GM06990 (cell line): ENCODE measurements around the gene VAMP8.
A peak's percentile ranks its signal among the peaks of the same experiment; 100 is the strongest.

Experiments
- DNase-seq: peaks from one replicate; pipeline ENCODE4 v3.0.0-alpha.2; 2011; ENCODE audit not compliant: insufficient read length; ENCODE audit errors: extremely low read depth
- H3K27me3 ChIP-seq: replicated peaks from 2 replicates; pipeline ENCODE4 v1.6.0; 2011; ENCODE audit warnings: low read length; ENCODE audit not compliant: control insufficient read depth, insufficient read depth
- H3K36me3 ChIP-seq: 2 replicates; pipeline ENCODE4 v1.5.1; 2011; ENCODE audit warnings: low read length; ENCODE audit not compliant: control insufficient read depth, insufficient read depth
- H3K4me3 ChIP-seq: replicated peaks from 2 replicates; pipeline ENCODE4 v1.5.1; 2011; ENCODE audit warnings: low read depth, mild to moderate bottlenecking, control low read depth, low read length
- CTCF ChIP-seq: IDR thresholded peaks from 2 replicates; pipeline ENCODE4 v1.5.1; 2011; ENCODE audit warnings: low read length, control low read depth, mild to moderate bottlenecking, inconsistent platforms; ENCODE audit not compliant: insufficient read depth, poor library complexity, severe bottlenecking

VAMP8 gene

DNA sequence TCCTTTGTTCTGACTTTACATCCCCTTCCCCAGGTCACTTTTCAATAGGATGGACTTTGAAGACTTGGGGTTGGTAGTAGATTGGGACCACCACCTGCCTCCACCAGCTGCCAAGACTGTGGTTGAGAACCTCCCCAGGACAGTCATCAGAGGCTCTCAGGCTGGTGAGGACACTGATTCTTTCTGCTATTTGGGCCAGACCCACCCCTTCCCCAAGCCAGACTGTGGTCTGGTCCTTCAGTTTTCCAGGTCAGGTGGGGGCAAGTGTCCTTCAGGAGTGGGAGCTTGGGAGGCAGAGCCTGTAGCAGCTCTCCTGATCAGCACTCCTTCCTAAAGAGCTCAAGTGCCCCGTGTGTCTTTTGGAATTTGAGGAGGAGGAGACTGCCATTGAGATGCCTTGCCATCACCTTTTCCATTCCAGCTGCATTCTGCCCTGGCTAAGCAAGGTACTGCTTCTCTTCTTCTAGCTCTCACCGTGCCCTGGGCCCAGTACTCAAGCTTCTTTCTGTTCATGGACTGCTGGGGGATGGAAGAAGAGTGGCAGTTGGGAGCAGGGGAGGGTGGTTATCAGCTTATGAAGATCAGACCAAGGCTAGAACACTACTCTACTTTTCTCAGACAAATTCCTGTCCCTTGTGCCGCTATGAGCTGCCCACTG lies 19.2 kb downstream of the VAMP8 start:
- H3K36me3 ChIP-seq, result peaks cover 8% of the 10 kb centered on the region
- peak overlapping the region; percentile 97 for H3K4me3 ChIP-seq
- no peak for TF ChIP-seq CTCF
- H3K27me3 ChIP-seq, result no peaks in the 10 kb centered on the region
- no peak for DNase-seq

- no peak for TF ChIP-seq CTCF
- Histone ChIP-seq H3K27me3 (no peaks in the 10 kb centered on the region), H3K36me3 (peaks cover 8% of the 10 kb centered on the region), H3K4me3 (no peak overlapping the region)
- no peak for DNase-seq
Observed at GRCh38 chr2:85597241-85597640, 19.9 kb downstream of the VAMP8 start.

DNA sequence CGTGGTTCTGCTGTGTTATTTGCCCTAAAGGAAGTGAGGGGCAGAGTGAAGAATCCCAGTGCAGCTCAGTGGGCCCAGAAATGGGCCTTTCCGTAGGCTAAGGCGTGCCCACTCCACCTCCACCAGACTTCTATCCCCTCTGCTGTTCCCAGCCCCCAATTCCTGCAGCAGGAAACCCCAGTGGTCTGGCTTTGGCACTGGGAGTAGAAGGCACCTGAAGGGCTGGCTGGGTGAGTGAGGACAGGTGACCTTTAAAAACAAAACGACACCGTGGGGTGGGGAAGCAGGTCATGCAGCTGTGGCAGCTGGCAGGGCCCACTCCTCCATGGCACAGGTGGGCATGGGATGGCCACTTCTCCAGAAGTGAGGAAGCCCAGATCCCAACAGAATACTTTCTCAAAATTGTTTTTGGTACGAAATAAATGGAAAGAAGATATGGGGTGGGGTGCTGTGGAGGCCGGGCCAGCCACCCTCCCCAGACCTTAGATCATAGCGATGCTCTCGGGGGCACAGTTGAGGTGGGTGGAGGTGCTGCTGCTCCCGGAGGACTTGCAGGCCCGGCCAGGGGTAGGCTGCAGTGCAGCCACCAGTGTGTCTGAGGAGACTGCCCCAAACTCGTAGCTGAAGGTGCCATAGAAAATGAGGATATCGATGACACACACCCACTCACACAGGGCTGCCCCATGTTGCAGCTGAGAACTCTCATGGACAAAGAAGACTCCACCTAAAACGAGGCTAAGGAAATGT lies 21.4 kb downstream of the VAMP8 start:
- no peaks in the 10 kb centered on the region for H3K27me3 ChIP-seq
- H3K4me3 ChIP-seq, result no peak overlapping the region
- DNase-seq, result no peak
- H3K36me3 ChIP-seq, result peaks cover 8% of the 10 kb centered on the region
- no peak for TF ChIP-seq CTCF

DNA sequence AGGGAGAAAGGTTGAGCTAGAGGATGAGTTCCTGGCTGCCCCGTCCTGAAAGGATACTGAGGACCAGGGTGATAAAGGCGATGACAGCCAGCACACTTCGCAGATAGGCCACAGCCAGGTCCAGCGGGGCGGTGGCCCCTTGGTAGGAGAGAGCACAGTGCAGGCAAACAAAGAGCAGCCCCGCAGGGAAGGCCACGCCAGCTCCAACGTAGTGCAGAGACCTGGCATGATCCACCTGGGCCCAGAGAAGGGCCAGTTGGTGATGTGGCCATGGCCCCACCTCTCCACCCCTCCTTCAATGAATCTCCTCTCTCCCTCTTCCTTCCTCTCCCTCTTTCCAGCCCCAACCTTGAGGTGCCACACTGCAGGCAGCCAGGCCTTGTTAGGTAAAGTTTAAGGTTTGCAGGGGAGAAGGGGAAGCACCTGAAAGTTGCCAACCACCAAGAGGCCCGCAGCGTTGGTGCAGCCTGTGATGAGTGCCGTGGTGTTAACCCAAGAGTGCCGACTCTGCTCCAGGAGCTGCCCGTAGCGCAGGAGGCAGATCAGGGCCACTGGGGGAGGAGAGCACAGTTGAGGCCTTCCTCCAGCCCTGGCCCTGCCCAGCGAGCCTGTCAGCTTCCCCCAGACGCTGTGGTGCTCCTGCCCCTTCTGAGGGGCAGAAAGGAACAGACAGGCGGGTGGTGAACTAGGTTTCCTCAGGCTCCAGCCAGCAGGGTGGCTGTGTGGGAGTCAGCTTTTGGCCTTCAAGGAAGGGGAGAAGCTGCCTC lies 22.3 kb downstream of the VAMP8 start:
- Histone ChIP-seq H3K4me3 (no peak overlapping the region), H3K36me3 (peaks cover 8% of the 10 kb centered on the region), H3K27me3 (no peaks in the 10 kb centered on the region)
- no peak for TF ChIP-seq CTCF
- DNase-seq, result no peak

- Histone ChIP-seq H3K4me3 (no peak overlapping the region), H3K36me3 (peaks cover 8% of the 10 kb centered on the region), H3K27me3 (no peaks in the 10 kb centered on the region)
- no peak for DNase-seq
- TF ChIP-seq CTCF, result no peak
Observed at GRCh38 chr2:85600235-85600575, 22.8 kb downstream of the VAMP8 start.
